Mesendoderm (in vitro differentiated cells): ENCODE results near the gene PPP1R13L.

Experiments
- DNase-seq: peaks from one replicate; pipeline ENCODE4 v3.0.0; 2013
- H2AK5ac ChIP-seq: 2 replicates; pipeline ENCODE4 v1.6.1; 2013; ENCODE audit warnings: low read length, inconsistent platforms
- H2BK120ac ChIP-seq: 2 replicates; pipeline ENCODE4 v1.6.1; 2013; ENCODE audit warnings: low read depth, mild to moderate bottlenecking, low read length, moderate library complexity, mixed read lengths
- H2BK15ac ChIP-seq: replicated peaks from 2 replicates; pipeline ENCODE4 v1.6.1; 2013; ENCODE audit warnings: low read depth, mild to moderate bottlenecking, moderate library complexity
- H2BK5ac ChIP-seq: 2 replicates; pipeline ENCODE4 v1.6.1; 2013; ENCODE audit warnings: low read length, inconsistent platforms
- H3K18ac ChIP-seq: 2 replicates; pipeline ENCODE4 v1.6.1; 2013; ENCODE audit warnings: mild to moderate bottlenecking, low read length, mixed read lengths
- H3K23ac ChIP-seq: one replicate; pipeline ENCODE4 v1.6.1; 2013; ENCODE audit warnings: low read length
- H3K27ac ChIP-seq: 2 replicates; pipeline ENCODE4 v1.5.1; 2013; ENCODE audit warnings: low read depth, mild to moderate bottlenecking, inconsistent platforms, low read length, moderate library complexity
- H3K27me3 ChIP-seq: 2 replicates; pipeline ENCODE4 v1.6.1; 2013; ENCODE audit warnings: low read length, control low read depth, mild to moderate bottlenecking, inconsistent platforms; ENCODE audit not compliant: insufficient read depth, poor library complexity
- H3K36me3 ChIP-seq: 2 replicates; pipeline ENCODE4 v1.6.1; 2013; ENCODE audit warnings: low read length, inconsistent platforms; ENCODE audit not compliant: control insufficient read depth, insufficient read depth
- H3K4ac ChIP-seq: one replicate; pipeline ENCODE4 v1.6.1; 2013; ENCODE audit warnings: low read depth, mild to moderate bottlenecking, low read length, moderate library complexity
- H3K4me1 ChIP-seq: 2 replicates; pipeline ENCODE4 v1.6.1; 2013; ENCODE audit warnings: low read depth, low read length, inconsistent platforms; ENCODE audit not compliant: control insufficient read depth
- H3K4me2 ChIP-seq: 2 replicates; pipeline ENCODE4 v1.6.1; 2013; ENCODE audit warnings: low read length
- H3K4me3 ChIP-seq: 2 replicates; pipeline ENCODE4 v1.5.1; 2013; ENCODE audit warnings: mild to moderate bottlenecking, low read length
- H3K56ac ChIP-seq: one replicate; pipeline ENCODE4 v1.6.1; 2013; ENCODE audit warnings: low read length
- H3K79me1 ChIP-seq: 2 replicates; pipeline ENCODE4 v1.6.1; 2013; ENCODE audit warnings: low read length, inconsistent platforms
- H3K79me2 ChIP-seq: 2 replicates; pipeline ENCODE4 v1.6.1; 2013; ENCODE audit warnings: mild to moderate bottlenecking, low read length; ENCODE audit not compliant: control insufficient read depth, insufficient read depth
- H3K9ac ChIP-seq: 2 replicates; pipeline ENCODE4 v1.6.1; 2013; ENCODE audit warnings: low read length, inconsistent platforms
- H4K5ac ChIP-seq: one replicate; pipeline ENCODE4 v1.6.1; 2013; ENCODE audit warnings: low read length
- H4K8ac ChIP-seq: one replicate; pipeline ENCODE4 v1.6.1; 2013; ENCODE audit warnings: low read depth, mild to moderate bottlenecking, control low read depth, low read length, moderate library complexity
- WGBS: extraction: QIAGEN DNeasy Blood & Tissue Kit; methylation state at CpG from one replicate; pipeline ENCODE4 v1.1.7; 2013; ENCODE audit warnings: low lambda C conversion rate, missing lambda C conversion rate; ENCODE audit not compliant: insufficient coverage; ENCODE audit errors: extremely low coverage; 5-methylcytosine and 5-hydroxymethylcytosine counted together

PPP1R13L gene

DNA sequence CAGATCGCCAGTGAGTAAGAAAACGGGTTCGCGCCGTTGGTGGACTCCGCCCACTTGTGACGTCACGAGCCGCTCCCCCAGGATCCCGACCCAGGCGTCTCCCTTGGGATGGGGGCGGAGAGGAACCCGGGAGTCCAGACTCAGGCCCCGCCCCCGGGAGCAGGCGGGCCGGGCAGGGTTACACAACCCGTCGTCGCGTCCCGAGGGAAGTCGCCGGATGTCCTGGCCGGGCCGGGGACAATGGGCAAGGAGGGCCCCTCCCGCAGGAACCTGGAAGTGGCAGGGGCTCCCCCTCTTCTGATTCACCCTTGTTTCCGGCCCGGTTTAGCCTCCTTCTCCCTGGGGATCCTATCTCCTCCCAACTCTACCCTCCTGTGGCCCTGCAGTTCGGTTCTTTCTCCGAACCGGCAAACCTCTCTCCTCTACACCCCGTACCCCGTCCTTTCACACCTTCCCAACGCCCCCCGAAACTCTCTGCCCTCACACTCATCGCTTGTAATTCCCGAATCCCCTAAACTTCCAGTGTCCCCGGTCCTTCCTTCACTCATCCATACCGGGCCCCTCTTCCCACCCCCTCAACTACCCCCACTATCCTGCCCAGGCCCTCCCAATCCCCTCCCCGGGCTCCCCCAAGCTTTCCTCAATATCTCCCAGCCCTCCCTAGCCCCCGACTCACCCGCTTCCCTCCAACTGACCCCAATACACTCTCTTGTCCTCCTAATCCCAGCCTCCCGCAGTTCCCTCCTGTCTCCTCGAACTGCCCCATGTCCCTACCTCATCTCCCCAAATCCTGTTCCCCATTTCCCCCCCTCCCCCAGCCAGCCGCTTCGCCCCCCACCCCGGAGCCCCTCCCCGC, 38.8 kb upstream of the PPP1R13L start:
- Histone ChIP-seq H3K4ac (no peak overlapping the region), H3K4me1 (peaks cover 5% of the 10 kb centered on the region), H3K18ac (peak overlapping the region; percentile 75), H3K27ac (peak overlapping the region; percentile 74), H2AK5ac (no peak overlapping the region), H3K79me1 (no peaks in the 10 kb centered on the region), H2BK15ac (no peak overlapping the region), H2BK120ac (no peak overlapping the region), H2BK5ac (peak overlapping the region; percentile 43), H3K27me3 (no peaks in the 10 kb centered on the region), H3K56ac (peak overlapping the region; percentile 94), H3K23ac (peak overlapping the region; percentile 29), H3K79me2 (no peaks in the 10 kb centered on the region), H4K8ac (no peak overlapping the region), H3K9ac (peak overlapping the region; percentile 84), H4K5ac (no peak overlapping the region), H3K4me2 (peak overlapping the region; percentile 85), H3K36me3 (no peaks in the 10 kb centered on the region), H3K4me3 (peak overlapping the region; percentile 62)
- no CpG with 5 or more reads among the region's 49 CpGs for WGBS
- DNase-seq = peak; percentile 97

DNA sequence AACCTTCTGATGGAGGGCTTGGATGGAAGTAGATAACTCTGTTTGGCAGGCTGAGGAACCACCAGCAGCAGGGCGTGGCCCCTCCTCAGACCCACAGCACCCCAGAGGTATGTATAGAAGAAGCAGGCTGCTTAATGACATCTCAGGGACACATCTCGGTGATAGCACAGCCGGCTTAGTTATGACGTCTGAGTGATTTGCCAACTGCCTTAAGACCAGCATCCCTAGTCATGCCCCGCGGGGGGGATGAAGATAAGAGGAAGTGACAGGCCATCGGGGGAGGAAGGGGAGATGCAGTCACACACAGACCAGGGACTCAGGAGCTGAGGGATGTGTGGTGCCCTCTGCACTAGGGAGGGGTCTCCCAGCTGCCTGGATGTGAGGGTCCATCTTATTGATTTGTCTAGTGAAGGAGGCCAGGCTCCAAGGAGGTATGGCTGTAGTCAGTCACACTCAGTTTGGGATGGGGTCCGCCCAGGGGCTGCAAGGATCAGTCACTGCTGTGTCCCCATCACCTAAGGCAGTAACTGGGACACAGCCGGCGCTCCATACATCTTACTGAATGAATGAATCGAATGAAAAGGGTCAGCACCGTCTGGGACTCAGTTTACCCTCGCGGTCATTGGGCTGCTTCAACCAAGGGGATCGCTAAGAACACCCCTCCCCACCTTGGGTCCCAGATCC, 38.1 kb upstream of the PPP1R13L start:
- H3K27ac ChIP-seq = no peak overlapping the region
- no peaks in the 10 kb centered on the region for H3K79me1 ChIP-seq
- WGBS = no CpG with 5 or more reads among the region's 15 CpGs
- no peaks in the 10 kb centered on the region for H3K27me3 ChIP-seq
- H2BK15ac ChIP-seq = no peak overlapping the region
- H4K5ac ChIP-seq = no peak overlapping the region
- H3K56ac ChIP-seq = peak overlapping the region; percentile 26
- peak; percentile 97 for DNase-seq
- no peak overlapping the region for H2AK5ac ChIP-seq
- H3K4me3 ChIP-seq = peak overlapping the region; percentile 10
- H2BK120ac ChIP-seq = no peak overlapping the region
- peak overlapping the region; percentile 54 for H3K4me2 ChIP-seq
- no peak overlapping the region for H4K8ac ChIP-seq
- no peaks in the 10 kb centered on the region for H3K79me2 ChIP-seq
- H3K23ac ChIP-seq = no peak overlapping the region
- H2BK5ac ChIP-seq = no peak overlapping the region
- no peak overlapping the region for H3K4ac ChIP-seq
- H3K9ac ChIP-seq = peak overlapping the region; percentile 52
- peaks cover 5% of the 10 kb centered on the region for H3K4me1 ChIP-seq
- H3K18ac ChIP-seq = no peak overlapping the region
- H3K36me3 ChIP-seq = no peaks in the 10 kb centered on the region

DNA sequence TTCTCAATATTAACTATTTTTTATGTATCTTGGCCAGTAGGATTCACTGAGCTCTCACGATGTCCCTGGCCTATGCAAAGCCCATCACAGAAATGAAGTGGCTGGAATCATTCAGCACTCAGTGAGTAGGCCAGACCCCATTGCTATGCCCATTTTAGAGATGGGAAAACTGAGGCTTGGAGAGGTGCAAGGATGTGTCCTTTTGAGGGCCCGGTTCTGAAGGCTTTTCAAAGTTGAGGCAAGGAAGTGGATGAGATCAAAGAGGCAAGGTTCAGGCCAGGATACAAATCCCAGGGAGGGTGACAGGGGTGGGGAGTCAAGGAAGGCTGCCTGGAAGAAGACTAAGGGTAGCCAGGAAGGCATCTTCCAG, 37.5 kb upstream of the PPP1R13L start:
- Histone ChIP-seq H2BK120ac (no peak overlapping the region), H3K23ac (no peak overlapping the region), H3K18ac (no peak overlapping the region), H3K36me3 (no peaks in the 10 kb centered on the region), H2AK5ac (no peak overlapping the region), H3K4me3 (no peak overlapping the region), H3K79me1 (no peaks in the 10 kb centered on the region), H3K4me2 (no peak overlapping the region), H3K27me3 (no peaks in the 10 kb centered on the region), H3K56ac (no peak overlapping the region), H3K9ac (no peak overlapping the region), H4K8ac (no peak overlapping the region), H2BK15ac (no peak overlapping the region), H3K4ac (no peak overlapping the region), H3K27ac (no peak overlapping the region), H3K79me2 (no peaks in the 10 kb centered on the region), H4K5ac (no peak overlapping the region), H2BK5ac (no peak overlapping the region), H3K4me1 (peaks cover 5% of the 10 kb centered on the region)
- no CpG with 5 or more reads among the region's 2 CpGs for WGBS
- no peak for DNase-seq

DNA sequence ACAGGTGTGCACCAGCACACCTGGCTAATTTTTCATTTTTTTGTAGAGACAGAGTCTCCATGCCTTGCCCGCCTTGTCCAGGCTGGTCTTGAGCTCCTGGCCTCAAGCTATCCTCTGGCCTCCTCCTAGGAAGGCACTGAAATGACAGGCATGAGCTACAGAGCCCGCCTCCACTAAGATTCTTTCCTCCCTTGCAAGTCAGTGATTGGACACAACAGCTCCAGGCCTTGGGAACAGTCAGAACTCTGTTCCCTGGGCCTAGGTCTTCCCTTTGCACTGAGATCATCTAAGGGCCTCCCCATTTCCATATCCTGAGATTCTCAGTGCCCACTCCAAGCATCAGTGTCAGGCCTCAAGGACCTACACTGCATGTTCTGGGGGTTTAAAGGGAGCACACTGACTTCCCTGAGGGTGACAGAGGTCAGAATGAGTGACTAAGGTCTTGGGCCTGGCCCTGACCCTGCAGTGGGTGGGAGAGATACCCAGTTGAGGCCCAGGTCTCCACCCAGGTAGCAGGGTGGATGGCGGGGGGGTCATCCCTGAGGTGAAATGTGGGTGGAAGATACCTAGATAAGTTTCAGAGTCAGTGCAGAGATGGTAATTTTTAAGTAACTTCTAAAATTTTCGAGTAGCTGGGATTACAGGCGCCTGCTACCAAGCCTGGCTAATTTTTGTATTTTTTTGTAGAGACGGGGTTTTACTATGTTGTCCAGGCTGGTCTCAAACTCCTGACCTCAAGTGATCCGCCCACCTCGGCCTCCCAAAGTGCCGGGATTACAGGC, 36.2 kb upstream of the PPP1R13L start:
- Histone ChIP-seq H3K23ac (no peak overlapping the region), H3K18ac (no peak overlapping the region), H3K79me2 (no peaks in the 10 kb centered on the region), H3K4ac (no peak overlapping the region), H2BK15ac (no peak overlapping the region), H3K27me3 (no peaks in the 10 kb centered on the region), H3K4me2 (no peak overlapping the region), H2AK5ac (no peak overlapping the region), H3K79me1 (no peaks in the 10 kb centered on the region), H3K4me3 (no peak overlapping the region), H2BK120ac (no peak overlapping the region), H4K8ac (no peak overlapping the region), H3K4me1 (peaks cover 5% of the 10 kb centered on the region), H3K36me3 (no peaks in the 10 kb centered on the region), H3K27ac (no peak overlapping the region), H4K5ac (no peak overlapping the region), H3K56ac (no peak overlapping the region), H2BK5ac (no peak overlapping the region), H3K9ac (no peak overlapping the region)
- no CpG with 5 or more reads among the region's 9 CpGs for WGBS
- peak; percentile 88 for DNase-seq

DNA sequence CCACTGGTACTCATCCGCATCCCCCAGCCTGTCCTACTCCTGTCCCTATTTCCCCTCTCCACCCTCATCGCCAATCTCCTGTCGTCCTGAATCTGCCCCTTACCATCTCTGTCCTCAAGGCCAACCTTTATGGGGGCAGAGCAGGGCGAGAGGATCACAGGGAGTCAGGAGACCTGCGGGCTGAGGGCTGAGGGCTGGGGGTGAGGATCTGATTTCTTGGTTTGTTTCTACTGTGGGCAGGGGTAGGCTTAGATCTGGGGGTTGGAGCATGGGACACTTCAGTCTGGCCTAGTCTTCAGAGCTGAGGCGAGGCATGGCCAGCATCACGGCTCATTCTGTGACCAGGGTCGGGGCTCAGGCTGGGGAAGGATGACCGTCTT, 35.4 kb upstream of the PPP1R13L start:
- no CpG with 5 or more reads among the region's 9 CpGs for WGBS
- Histone ChIP-seq H2BK120ac (no peak overlapping the region), H3K4ac (no peak overlapping the region), H4K8ac (no peak overlapping the region), H2BK15ac (no peak overlapping the region), H3K4me2 (no peak overlapping the region), H3K4me3 (no peak overlapping the region), H3K9ac (peak overlapping the region; percentile 46), H3K36me3 (no peaks in the 10 kb centered on the region), H3K27ac (no peak overlapping the region), H3K23ac (no peak overlapping the region), H2AK5ac (no peak overlapping the region), H3K79me2 (no peaks in the 10 kb centered on the region), H2BK5ac (no peak overlapping the region), H3K18ac (no peak overlapping the region), H4K5ac (no peak overlapping the region), H3K27me3 (no peaks in the 10 kb centered on the region), H3K79me1 (no peaks in the 10 kb centered on the region), H3K4me1 (peaks cover 5% of the 10 kb centered on the region), H3K56ac (peak overlapping the region; percentile 77)
- DNase-seq = no peak
